ENCODE results near the gene ADAMTS2. TPM values are rescaled to one million over a fixed set of nuclear protein-coding genes. Genes with fewer than 3 reads are reported as not detected.

Gene ADAMTS2
- total RNA-seq (2022; extraction: Qiagen RNA extraction; ENCODE audit: low read depth): 0.03 to 0.19 TPM (median 0.09 TPM) in 4 of 5 replicates, not detected in the other

GRCh38 chr5:179345433-179346321 is at the start of gene ADAMTS2:
Gene ADAMTS2 (minus strand): TSS chr5:179345461. CDS start chr5:179345328, 133 bp downstream.

Other genes starting within 250 kb of the ADAMTS2 start
- 27.6 to 31.0 TPM (median 28.8 TPM) in 5 replicates for gene RUFY1, start 205.1 kb upstream of the ADAMTS2 start, total RNA-seq (2022; extraction: Qiagen RNA extraction; ENCODE audit: low read depth)